Tibial nerve (tissue), 3 donors: ENCODE data around the gene LOX.

Source experiments
- POLR2A ChIP-seq, 2 donors: fragments of 450-650 bp; IDR thresholded peaks; one replicate each; pipeline ENCODE4 v1.6.1; 2017; ENCODE audit warnings: antibody characterized with exemption in 2 of 2, mild to moderate bottlenecking in 2 of 2, moderate library complexity in 2 of 2
- TF ChIP-seq, protein P1 (sequence below), 5 experiments: fragments of 200-600 bp in 3 of 5; fragments of 450-650 bp in 2 of 5; sonication (generic) in 3 of 5; IDR thresholded peaks; one replicate each; pipeline ENCODE4 v1.5.1; 2016 to 2019; ENCODE audit warnings: antibody characterized with exemption in 5 of 5, mild to moderate bottlenecking in 3 of 5, moderate library complexity in 2 of 5

DNA sequence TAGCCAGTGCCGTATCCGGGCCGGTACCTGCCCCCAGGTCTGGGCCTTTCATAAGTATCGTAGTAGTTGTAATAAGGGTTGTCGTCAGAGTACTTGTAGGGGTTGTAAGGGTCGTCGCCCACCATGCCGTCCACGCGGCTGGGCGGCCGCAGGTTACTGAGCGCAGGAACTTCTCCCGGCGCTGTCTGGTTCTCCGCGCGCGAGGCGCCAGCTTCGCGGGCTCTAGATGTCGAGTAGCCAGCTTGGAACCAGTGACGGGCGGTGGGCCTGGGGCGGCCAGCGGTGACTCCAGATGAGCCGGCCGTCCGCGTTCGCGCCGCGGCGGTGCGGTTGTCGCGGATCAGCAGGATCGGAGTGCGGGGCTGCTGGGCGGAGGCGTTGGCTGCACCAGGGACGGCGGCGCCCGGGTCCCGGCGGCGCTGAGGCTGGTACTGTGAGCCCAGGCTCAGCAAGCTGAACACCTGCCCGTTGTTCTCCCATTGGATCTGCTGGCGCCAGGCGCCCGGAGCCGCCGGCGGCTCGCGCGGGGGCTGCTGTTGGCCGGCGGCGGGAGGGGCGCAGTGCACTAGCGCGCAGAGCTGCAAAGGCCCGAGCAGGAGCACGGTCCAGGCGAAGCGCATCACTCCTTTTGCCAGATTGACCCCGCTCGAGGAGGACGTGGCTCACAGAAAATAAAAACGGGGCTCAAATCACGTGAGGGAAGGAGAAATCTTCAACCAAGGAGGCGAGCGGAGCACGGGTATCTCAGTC lies 518 bp downstream of the LOX start:
- TF ChIP-seq, protein P1, sequence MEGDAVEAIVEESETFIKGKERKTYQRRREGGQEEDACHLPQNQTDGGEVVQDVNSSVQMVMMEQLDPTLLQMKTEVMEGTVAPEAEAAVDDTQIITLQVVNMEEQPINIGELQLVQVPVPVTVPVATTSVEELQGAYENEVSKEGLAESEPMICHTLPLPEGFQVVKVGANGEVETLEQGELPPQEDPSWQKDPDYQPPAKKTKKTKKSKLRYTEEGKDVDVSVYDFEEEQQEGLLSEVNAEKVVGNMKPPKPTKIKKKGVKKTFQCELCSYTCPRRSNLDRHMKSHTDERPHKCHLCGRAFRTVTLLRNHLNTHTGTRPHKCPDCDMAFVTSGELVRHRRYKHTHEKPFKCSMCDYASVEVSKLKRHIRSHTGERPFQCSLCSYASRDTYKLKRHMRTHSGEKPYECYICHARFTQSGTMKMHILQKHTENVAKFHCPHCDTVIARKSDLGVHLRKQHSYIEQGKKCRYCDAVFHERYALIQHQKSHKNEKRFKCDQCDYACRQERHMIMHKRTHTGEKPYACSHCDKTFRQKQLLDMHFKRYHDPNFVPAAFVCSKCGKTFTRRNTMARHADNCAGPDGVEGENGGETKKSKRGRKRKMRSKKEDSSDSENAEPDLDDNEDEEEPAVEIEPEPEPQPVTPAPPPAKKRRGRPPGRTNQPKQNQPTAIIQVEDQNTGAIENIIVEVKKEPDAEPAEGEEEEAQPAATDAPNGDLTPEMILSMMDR (IDR thresholded peaks at IDR 0.05) = no peak
- TF ChIP-seq POLR2A (IDR thresholded peaks at IDR 0.05) = no peak
